AG08395 (cell line): ENCODE results near the gene XXYLT1.
"Not testable (repeated sequence)": the region's sequence is repeated elsewhere in the genome, so short reads cannot be mapped to it uniquely, and the experiment has no call there.

Experiments used
- DNase-seq: peaks from one replicate; pipeline ENCODE4 v3.0.0; 2012; ENCODE audit warnings: mixed read lengths, low spot score

The XXYLT1 gene

DNA sequence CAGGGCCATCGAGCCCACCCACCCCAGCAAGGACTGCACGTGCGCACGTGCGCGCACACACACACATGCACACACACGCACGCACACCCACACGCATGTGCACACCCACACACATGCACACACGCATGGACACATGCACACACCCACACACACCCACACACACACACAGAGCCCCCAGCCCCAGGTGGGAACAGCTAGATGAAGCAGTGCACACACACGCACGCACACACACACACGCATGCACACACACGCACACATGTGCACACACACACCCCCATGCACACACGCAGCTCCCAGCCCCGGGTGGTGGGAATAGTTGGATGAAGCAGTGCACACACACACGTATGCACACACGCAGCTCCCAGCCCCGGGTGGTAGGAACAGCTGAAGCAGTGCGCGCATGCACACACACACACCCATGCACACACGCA, 158.6 kb downstream of the XXYLT1 start:
- DNase-seq = no peak

GRCh38 chr3:195111766-195112165, 159.2 kb downstream of the XXYLT1 start:
- DNase-seq = no peak

GRCh38 chr3:195111319-195111705, 159.6 kb downstream of the XXYLT1 start:
- no peak for DNase-seq

- DNase-seq = no peak
Observed at GRCh38 chr3:195110647-195111318, 160.2 kb downstream of the XXYLT1 start.

DNA sequence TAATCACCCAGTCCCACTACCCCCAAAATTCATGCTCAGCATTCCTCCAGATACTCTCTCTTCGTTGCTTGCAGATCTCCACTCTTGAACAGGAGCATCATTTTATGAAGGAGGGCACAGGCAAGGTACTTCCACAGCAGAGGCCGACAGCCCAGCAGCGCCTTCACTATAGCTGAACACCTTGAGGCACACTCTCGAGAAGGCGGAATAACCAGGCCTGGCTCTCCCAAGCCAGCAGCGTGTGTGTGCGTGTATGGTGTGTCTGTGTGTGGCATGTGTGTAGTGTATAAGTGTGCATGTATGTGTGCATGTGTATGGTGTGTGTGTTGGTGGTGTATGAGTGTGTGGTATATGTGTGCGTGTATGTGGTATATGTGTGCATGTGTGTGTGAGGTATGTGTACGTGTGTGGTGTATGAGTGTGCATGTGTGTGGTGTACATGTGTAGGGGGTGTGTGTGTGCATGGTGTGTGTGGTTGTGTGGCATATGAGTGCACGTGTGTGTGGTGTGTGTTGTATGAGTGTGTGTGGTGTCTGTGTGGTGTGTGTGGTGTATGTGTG, 161.8 kb downstream of the XXYLT1 start:
- no peak for DNase-seq

DNA sequence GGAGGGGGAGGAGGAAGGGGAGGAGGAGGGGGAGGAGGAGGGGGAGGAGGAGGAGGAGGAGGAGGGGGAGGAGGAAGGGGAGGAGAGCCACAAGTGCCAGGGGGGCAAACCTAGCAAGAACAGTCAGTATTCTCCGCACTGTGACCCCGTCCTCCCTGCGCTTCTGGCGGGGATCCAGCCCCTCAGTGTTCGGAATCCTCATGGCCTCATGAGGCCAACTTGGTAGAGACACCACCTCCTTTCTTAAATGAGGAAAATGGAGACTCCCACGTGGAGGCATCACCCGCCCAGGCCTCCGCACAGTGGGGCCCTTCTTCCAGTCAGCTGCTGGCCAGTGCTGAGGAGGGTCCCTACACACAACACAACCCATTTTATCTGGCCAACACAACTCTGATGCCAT, 163.4 kb downstream of the XXYLT1 start:
- DNase-seq = no peak

GRCh38 chr3:195107031-195107430, 163.9 kb downstream of the XXYLT1 start:
- DNase-seq = not testable (repeated sequence)

- peak; percentile 78 for DNase-seq
Observed at GRCh38 chr3:195106418-195106906, 164.5 kb downstream of the XXYLT1 start.

DNA sequence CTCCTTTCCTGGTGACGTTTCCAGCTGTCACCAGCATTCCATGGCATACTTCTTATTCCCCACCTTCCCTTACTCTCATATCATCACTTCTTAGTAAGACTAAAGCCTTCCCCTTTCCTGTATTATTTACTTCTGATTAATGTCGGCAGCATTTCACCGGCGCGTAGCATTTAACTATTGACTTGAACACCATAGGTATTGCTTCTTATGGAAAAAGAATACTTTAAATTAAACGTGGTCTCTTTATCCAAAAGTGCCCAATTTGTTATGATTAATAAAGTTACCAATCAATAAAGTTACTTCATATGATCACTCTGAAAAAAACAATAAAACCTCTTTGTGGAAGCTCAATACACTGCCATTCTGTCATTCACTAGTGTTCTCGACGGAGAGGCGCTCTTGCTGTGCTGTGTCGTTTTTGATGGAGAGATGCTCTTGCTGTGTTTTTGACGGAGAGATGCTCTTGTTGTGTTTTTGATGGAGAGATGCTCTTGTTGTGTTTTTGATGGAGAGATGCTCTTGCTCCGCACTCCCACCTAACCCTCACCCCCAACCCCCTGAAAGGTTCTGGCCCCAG, 165.0 kb downstream of the XXYLT1 start:
- no peak for DNase-seq

DNA sequence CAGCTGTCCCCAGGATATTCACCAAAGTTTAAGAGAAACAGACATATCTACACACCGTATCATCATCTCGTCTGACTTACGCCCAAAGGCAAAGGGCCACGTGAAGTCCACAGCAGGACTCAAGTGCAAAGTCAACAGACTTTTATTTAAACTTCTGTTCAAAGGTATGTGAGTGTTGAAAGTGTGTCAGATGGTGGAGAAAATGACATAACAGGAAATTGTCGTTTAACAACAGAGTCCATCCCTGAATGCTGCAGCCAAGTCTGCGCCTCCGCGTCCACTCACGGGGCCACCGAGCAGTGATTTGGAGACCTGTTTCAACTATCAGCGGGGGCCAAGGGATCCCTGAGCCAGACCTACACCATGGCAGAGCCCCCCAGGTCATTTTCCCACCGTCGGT, 165.6 kb downstream of the XXYLT1 start:
- DNase-seq = no peak

DNA sequence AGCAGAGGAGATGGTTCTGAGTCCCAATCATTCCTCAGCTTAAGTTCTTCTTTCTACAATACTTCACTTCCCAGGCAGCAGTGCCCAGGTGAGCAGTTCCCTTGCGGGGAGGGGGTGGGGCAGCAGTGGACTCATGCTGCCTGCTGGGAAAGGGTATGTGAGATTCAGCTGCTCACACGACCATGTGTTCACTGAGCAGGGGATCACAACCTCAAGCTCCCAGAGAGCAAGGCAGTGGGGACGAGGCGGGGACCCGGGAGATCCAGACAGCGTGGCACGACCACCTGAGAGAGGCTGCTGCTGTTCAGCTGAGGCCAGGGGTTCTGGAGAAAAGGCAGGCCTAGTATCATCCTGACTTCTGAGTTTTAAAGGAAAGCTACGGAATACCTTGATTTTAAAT, 166.6 kb downstream of the XXYLT1 start:
- no peak for DNase-seq

GRCh38 chr3:195103623-195104022, 167.3 kb downstream of the XXYLT1 start:
- no peak for DNase-seq

GRCh38 chr3:195102609-195103467, 168.1 kb downstream of the XXYLT1 start:
- peak; percentile 82 for DNase-seq

DNA sequence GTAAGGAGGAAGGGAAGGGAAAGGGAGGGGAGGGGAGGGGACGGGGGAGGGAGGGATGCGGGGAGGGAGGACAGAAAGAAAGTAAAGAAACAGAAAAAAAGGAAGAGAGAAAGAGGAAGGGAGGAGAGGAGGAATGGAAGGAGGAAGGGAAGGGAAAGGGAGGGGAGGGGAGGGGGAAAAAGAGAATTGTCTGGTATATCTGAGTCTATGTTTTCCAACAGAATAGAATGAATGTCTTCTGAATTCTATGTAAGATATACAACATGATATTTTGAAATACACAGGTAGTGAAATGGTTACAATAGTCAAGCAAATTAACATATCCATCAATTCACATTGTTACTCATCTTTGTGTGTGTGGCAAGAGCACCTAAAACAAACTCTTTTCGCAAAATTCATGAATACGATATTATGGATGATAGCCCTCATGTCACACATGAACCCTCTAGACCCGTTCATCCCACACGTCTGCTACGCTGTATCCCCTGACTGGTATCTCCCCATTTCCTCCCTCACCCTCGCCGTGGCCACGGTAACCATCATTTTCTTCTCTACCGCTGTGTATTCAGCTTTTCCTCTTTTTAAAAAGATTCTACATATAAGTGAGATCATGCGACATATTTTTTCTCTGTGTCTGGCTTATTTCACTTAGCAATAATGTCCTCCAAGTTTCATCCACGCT, 168.9 kb downstream of the XXYLT1 start:
- DNase-seq = no peak

DNA sequence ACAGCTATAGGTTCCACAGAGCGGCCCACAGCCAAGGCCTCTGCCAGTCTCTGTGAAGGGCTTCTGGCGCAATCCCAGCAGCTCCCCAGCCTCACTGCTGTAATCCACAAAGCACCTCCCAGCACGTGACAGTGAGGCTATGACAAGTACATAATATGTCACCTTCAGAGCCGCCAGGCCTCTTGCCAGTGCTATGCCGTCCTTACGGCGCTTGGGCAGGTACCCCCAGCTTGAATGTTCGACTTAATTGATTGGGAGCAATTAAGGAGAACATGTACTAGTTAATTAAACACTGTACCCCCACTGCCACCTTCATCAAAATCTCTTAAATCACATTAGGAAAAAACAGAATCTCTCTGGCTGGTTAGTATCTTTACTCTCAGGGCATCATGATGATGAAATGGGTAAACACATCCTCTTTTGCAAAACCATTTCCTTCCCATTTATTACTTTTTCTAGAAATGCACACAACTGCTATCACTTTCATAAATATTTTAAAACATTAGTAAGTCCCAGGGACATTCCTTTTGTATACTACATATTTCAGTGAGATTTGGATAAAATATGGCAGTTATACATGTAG, 169.9 kb downstream of the XXYLT1 start:
- DNase-seq = peak; percentile 43

GRCh38 chr3:195099951-195100785, 170.8 kb downstream of the XXYLT1 start:
- DNase-seq = no peak

GRCh38 chr3:195098741-195099525, 172.0 kb downstream of the XXYLT1 start:
- no peak for DNase-seq

- no peak for DNase-seq
Observed at GRCh38 chr3:195097331-195098255, 173.4 kb downstream of the XXYLT1 start.
